Ishikawa (cell line): ENCODE results near the gene LONRF3.

ENCODE experiments used
- EGR1 ChIP-seq: IDR thresholded peaks from 2 replicates; pipeline ENCODE4 v1.6.1; 2012
- MAX ChIP-seq: IDR thresholded peaks from 2 replicates; pipeline ENCODE4 v1.6.1; 2012

GRCh38 chrX:118965395-118965794, 9.0 kb upstream of the LONRF3 start:
- no peak for TF ChIP-seq EGR1
- TF ChIP-seq MAX = no peak
